ENCODE measurements around the gene DNAJC1.
A peak's percentile ranks its signal among the peaks of the same experiment; 100 is the strongest.

Gene DNAJC1

GRCh38 chr10:21976739-21977138, 26.8 kb downstream of the DNAJC1 start:
- Histone ChIP-seq H3K36me3 (ENCODE audit: insufficient read depth, low read length) (no peaks in the 10 kb centered on the region), H3K9ac (ENCODE audit: insufficient read length) (no peak overlapping the region), H3K9me3 (ENCODE audit: low read depth, low read length) (no peaks in the 10 kb centered on the region), H3K4me3 (no peak overlapping the region), H3K27ac (0 out of 2 replicates have a peak overlapping the region, but pooled peaks have one; percentile 78)
- TF ChIP-seq POLR2AphosphoS5 (IDR thresholded peaks at IDR 0.05; ENCODE audit: borderline replicate concordance, low read depth, low read length): no peak
- TF ChIP-seq FOXP2 (optimal IDR thresholded peaks at IDR 0.05; ENCODE audit: control extremely low read depth, extremely low read length, insufficient read depth): no peak
- TF ChIP-seq EZH2 (IDR thresholded peaks at IDR 0.05): no peak
- DNase-seq (ENCODE audit: low read depth, low spot score): no peak

GRCh38 chr10:21976280-21976679, 27.2 kb downstream of the DNAJC1 start:
- H3K36me3 ChIP-seq (ENCODE audit: insufficient read depth, low read length): no peaks in the 10 kb centered on the region
- TF ChIP-seq POLR2AphosphoS5 (IDR thresholded peaks at IDR 0.05; ENCODE audit: borderline replicate concordance, low read depth, low read length) (no peak), FOXP2 (optimal IDR thresholded peaks at IDR 0.05; ENCODE audit: control extremely low read depth, extremely low read length, insufficient read depth) (no peak), EZH2 (IDR thresholded peaks at IDR 0.05) (no peak)
- no peak overlapping the region for H3K9ac ChIP-seq (ENCODE audit: insufficient read length)
- H3K9me3 ChIP-seq (ENCODE audit: low read depth, low read length): no peaks in the 10 kb centered on the region
- DNase-seq (ENCODE audit: low read depth, low spot score): no peak
- H3K4me3 ChIP-seq: peak overlapping the region; percentile 17; the same call in 1 of the 2 replicates
- peak overlapping the region; percentile 78 for H3K27ac ChIP-seq

GRCh38 chr10:21975378-21975990, 28.0 kb downstream of the DNAJC1 start:
- TF ChIP-seq EZH2 (IDR thresholded peaks at IDR 0.05): no peak
- no peak; the same call in 1 of the 2 replicates for TF ChIP-seq POLR2AphosphoS5 (IDR thresholded peaks at IDR 0.05; ENCODE audit: borderline replicate concordance, low read depth, low read length)
- no peak for TF ChIP-seq FOXP2 (optimal IDR thresholded peaks at IDR 0.05; ENCODE audit: control extremely low read depth, extremely low read length, insufficient read depth)
- Histone ChIP-seq H3K9ac (ENCODE audit: insufficient read length) (no peak overlapping the region), H3K9me3 (ENCODE audit: low read depth, low read length) (no peaks in the 10 kb centered on the region), H3K36me3 (ENCODE audit: insufficient read depth, low read length) (no peaks in the 10 kb centered on the region), H3K27ac (peak overlapping the region; percentile 78), H3K4me3 (peak overlapping the region; percentile 52; the same call in 1 of the 2 replicates)
- DNase-seq (ENCODE audit: low read depth, low spot score): peak; percentile 35

- TF ChIP-seq POLR2AphosphoS5 (IDR thresholded peaks at IDR 0.05; ENCODE audit: borderline replicate concordance, low read depth, low read length) (no peak), EZH2 (IDR thresholded peaks at IDR 0.05) (no peak), FOXP2 (optimal IDR thresholded peaks at IDR 0.05; ENCODE audit: control extremely low read depth, extremely low read length, insufficient read depth) (no peak)
- no peaks in the 10 kb centered on the region for H3K9me3 ChIP-seq (ENCODE audit: low read depth, low read length)
- H3K9ac ChIP-seq (ENCODE audit: insufficient read length): no peak overlapping the region
- no peak overlapping the region for H3K4me3 ChIP-seq
- peak overlapping the region; percentile 68; the same call in 1 of the 2 replicates for H3K27ac ChIP-seq
- H3K36me3 ChIP-seq (ENCODE audit: insufficient read depth, low read length): no peaks in the 10 kb centered on the region
- DNase-seq (ENCODE audit: low read depth, low spot score): no peak
Observed at GRCh38 chr10:21972584-21972983, 30.9 kb downstream of the DNAJC1 start.

- no peak overlapping the region for H3K9ac ChIP-seq (ENCODE audit: insufficient read length)
- H3K36me3 ChIP-seq (ENCODE audit: insufficient read depth, low read length): no peaks in the 10 kb centered on the region
- no peak overlapping the region for H3K4me3 ChIP-seq
- H3K9me3 ChIP-seq (ENCODE audit: low read depth, low read length): no peaks in the 10 kb centered on the region
- DNase-seq (ENCODE audit: low read depth, low spot score): no peak
- TF ChIP-seq EZH2 (IDR thresholded peaks at IDR 0.05) (no peak), POLR2AphosphoS5 (IDR thresholded peaks at IDR 0.05; ENCODE audit: borderline replicate concordance, low read depth, low read length) (no peak), FOXP2 (optimal IDR thresholded peaks at IDR 0.05; ENCODE audit: control extremely low read depth, extremely low read length, insufficient read depth) (no peak)
- H3K27ac ChIP-seq: peak overlapping the region; percentile 42; the same call in 1 of the 2 replicates
Observed at GRCh38 chr10:21969326-21970287, 33.9 kb downstream of the DNAJC1 start.

GRCh38 chr10:21964983-21965665, 38.4 kb downstream of the DNAJC1 start:
- Histone ChIP-seq H3K4me3 (no peak overlapping the region), H3K27ac (no peak overlapping the region), H3K36me3 (ENCODE audit: insufficient read depth, low read length) (no peaks in the 10 kb centered on the region), H3K9ac (ENCODE audit: insufficient read length) (no peak overlapping the region), H3K9me3 (ENCODE audit: low read depth, low read length) (no peaks in the 10 kb centered on the region)
- no peak for TF ChIP-seq POLR2AphosphoS5 (IDR thresholded peaks at IDR 0.05; ENCODE audit: borderline replicate concordance, low read depth, low read length)
- no peak for TF ChIP-seq EZH2 (IDR thresholded peaks at IDR 0.05)
- no peak for TF ChIP-seq FOXP2 (optimal IDR thresholded peaks at IDR 0.05; ENCODE audit: control extremely low read depth, extremely low read length, insufficient read depth)
- DNase-seq (ENCODE audit: low read depth, low spot score): no peak

- Histone ChIP-seq H3K9me3 (ENCODE audit: low read depth, low read length) (no peaks in the 10 kb centered on the region), H3K4me3 (no peak overlapping the region), H3K27ac (no peak overlapping the region), H3K36me3 (ENCODE audit: insufficient read depth, low read length) (no peaks in the 10 kb centered on the region), H3K9ac (ENCODE audit: insufficient read length) (no peak overlapping the region)
- TF ChIP-seq FOXP2 (optimal IDR thresholded peaks at IDR 0.05; ENCODE audit: control extremely low read depth, extremely low read length, insufficient read depth) (no peak), POLR2AphosphoS5 (IDR thresholded peaks at IDR 0.05; ENCODE audit: borderline replicate concordance, low read depth, low read length) (no peak), EZH2 (IDR thresholded peaks at IDR 0.05) (no peak)
- no peak for DNase-seq (ENCODE audit: low read depth, low spot score)
Observed at GRCh38 chr10:21962358-21962757, 41.2 kb downstream of the DNAJC1 start.

- Histone ChIP-seq H3K4me3 (no peak overlapping the region), H3K27ac (no peak overlapping the region), H3K9ac (ENCODE audit: insufficient read length) (no peak overlapping the region), H3K9me3 (ENCODE audit: low read depth, low read length) (no peaks in the 10 kb centered on the region), H3K36me3 (ENCODE audit: insufficient read depth, low read length) (no peaks in the 10 kb centered on the region)
- no peak for TF ChIP-seq FOXP2 (optimal IDR thresholded peaks at IDR 0.05; ENCODE audit: control extremely low read depth, extremely low read length, insufficient read depth)
- no peak for TF ChIP-seq POLR2AphosphoS5 (IDR thresholded peaks at IDR 0.05; ENCODE audit: borderline replicate concordance, low read depth, low read length)
- no peak for TF ChIP-seq EZH2 (IDR thresholded peaks at IDR 0.05)
- no peak for DNase-seq (ENCODE audit: low read depth, low spot score)
Observed at GRCh38 chr10:21961847-21962246, 41.7 kb downstream of the DNAJC1 start.
